GM18507 (cell line): ENCODE measurements around the gene ARHGEF12.
"Not testable (repeated sequence)": the region's sequence is repeated elsewhere in the genome, so short reads cannot be mapped to it uniquely, and the experiment has no call there.

Source experiments
- DNase-seq: peaks from one replicate; pipeline ENCODE4 v3.0.0; 2011; ENCODE audit warnings: low read depth; ENCODE audit not compliant: insufficient read length; ENCODE audit errors: extremely low spot score
- FAIRE-seq: peaks from 2 replicates; lab custom pipeline; 2011; peaks lifted over from hg19 to GRCh38; lab: Jason Lieb, UNC

ARHGEF12 gene

DNA sequence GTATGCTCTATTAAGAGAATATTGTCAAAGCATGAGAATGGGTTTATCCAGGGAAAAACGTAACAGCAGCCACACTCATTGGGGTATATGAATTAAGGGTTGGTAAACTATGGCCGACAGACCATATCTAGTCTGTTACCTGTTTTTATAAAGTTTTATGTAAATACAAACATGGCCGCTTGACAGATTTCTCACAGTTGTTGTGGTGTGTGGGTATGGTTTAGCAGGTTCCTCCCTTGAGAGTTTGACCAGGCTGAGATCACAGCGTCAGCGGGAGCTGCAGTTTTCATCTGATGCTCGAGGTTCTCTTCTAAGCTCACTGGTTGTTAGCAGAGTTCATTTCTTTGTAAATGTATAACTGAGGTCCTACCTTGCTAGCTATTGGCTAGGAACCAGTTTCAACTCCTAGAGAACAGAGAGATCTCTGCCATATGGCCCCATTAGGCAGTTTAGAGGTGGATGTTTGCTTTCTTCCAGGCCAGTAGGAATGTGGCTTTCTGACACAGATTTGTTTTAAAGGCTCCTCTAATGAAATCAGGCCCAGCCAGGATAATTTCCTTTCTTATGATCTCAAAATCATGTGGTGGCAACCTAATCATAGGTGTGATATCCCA is 129.8 kb downstream of the ARHGEF12 start:
- no peak for DNase-seq
- no peak for FAIRE-seq

DNA sequence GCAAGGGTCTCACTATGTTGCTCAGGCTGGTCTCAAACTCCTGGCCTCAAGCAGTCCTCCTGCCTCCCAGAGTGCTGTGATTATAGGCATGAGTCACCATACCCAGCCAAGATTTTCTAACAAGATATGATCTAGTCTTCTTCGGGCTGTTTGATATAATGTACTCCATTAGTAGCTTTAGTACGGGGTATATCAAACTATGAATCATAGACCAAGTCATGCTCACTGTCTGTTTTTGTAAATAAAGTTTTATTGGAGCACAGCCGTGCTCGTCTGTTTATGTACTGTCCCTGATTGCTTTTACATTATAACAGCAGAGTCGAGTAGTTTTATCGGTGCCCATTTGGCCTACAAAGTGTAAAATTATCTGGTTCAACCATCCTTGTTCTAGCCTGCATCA is 131.4 kb downstream of the ARHGEF12 start:
- FAIRE-seq (no peak), DNase-seq (no peak)

DNA sequence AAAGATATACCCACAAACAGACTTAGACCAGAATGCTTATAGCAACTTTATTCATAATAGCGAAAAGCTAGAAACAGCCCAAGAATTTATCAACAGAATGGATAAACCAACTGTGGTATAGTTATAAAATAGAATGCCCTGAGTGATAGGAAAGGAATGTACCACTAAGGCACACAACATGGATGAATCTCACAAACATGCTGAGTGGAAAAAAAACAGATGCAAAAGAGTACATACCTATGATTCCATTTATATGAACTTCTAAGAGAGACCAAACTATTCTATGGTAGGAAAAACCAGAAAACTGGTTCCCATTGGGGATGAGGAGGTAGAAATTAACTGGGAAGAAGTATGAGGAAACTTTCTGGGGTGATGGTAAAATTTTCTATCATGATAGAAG is 134.9 kb downstream of the ARHGEF12 start:
- DNase-seq (no peak), FAIRE-seq (no peak)

DNA sequence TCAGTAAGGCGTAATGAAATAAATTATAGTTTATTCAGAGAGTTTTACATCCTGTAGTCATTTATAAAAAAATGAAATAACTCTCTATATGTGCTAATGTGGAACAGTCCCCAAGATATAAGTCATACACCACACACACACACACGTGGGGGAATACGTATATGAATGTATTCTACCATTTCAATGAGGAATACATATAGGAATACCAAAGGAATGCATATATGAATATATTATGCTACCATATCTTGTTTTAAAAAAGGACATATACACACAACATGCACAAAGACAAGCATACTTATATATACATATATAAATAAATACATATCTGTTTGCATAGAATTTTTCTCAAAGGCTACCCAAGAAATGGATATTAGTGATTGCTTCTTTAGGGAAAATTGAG is 135.8 kb downstream of the ARHGEF12 start:
- no peak for FAIRE-seq
- no peak for DNase-seq

DNA sequence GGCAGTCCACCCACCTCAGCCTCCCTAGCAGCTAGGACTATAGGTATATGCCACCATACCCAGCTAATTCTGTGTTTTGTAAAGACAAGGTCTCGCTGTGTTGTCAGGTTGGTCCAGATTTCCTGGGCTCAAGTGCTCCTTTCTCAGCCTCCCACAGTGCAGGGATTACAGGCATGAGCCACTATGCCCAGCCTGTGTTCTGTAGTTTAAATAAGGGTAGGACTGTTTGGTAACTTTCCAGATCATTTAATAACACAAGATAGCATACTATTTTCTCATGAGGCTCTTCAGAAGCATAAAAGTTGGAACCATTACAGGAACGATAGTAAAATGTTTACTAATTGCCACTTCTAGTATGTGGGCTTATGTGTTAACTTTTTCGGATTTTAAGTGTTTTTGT is 137.3 kb downstream of the ARHGEF12 start:
- DNase-seq (no peak), FAIRE-seq (no peak)

DNA sequence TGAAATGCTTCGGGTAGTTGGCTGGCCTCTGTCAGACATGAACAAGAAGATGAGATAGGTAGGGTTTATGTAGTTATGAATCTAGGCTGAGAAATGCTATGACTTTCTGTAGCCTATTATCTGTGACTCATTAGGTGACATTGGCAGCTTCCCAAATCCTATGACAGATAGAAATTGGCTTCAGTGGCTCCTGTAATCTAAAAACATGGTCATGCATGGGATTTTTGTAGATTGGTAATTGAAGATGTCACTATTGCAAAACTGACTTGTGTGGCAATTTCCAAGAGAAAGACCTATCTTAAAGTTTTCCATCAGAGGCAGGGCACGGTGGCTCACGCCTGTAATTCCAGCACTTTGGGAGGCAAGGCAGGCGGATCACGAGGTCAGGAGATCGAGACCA is 145.9 kb downstream of the ARHGEF12 start:
- DNase-seq (no peak), FAIRE-seq (no peak)

DNA sequence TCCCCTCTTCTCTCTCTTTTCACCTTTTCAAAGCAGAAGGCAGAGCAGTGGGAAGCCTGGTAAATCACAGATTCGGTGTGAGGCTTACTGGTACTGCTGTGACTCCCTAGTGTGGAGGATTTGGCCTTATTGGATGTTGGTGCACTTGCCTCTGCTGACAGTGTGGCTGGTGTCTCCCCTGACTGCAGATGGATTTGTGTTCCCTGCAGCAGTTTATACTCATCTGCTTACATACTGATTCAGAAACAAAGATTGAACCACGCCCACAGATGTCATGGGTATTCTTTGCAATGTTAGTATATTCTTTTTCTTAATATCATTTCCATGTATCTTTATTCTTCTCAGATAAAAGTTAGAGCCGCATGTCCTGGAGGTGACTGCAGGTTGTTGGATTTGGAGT is 148.5 kb downstream of the ARHGEF12 start:
- no peak for DNase-seq
- no peak for FAIRE-seq

DNA sequence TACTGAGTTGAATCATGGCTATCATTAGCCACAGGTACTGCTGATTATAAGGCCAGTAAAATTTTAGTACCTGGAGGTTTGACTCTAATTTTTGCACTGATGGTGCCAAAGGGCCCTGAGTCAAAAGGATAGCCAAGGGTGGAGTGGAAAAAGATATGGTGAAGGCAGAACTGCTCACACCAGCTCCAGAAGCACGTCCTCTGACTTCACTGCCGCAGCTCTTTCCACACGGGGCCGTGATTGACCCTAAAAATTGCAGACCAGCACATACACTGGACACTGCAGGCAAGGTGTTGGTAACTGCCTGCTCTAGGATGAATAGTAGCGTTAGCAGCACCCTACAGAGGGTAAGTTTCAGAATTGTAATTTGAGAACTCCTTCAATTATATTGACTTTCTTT is 149.9 kb downstream of the ARHGEF12 start:
- DNase-seq (no peak), FAIRE-seq (no peak)

DNA sequence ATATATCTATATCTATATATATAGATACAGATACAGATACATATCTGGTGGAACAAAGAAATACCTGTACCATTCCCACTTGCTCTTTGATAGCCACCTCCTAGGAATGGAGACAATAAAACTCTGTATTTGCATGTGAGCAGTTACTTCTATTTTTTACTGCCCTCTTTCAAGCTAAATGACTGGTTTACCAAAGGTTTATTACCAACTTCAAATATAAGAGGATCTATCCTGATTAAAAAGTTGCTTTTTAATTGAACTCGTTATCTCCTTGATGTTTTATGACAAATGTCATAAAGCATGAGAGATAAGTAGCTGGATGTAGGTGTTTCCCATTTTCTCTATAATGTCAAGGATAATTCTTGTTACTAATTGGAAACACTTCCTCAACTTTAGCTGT is 153.6 kb downstream of the ARHGEF12 start:
- no peak for FAIRE-seq

DNA sequence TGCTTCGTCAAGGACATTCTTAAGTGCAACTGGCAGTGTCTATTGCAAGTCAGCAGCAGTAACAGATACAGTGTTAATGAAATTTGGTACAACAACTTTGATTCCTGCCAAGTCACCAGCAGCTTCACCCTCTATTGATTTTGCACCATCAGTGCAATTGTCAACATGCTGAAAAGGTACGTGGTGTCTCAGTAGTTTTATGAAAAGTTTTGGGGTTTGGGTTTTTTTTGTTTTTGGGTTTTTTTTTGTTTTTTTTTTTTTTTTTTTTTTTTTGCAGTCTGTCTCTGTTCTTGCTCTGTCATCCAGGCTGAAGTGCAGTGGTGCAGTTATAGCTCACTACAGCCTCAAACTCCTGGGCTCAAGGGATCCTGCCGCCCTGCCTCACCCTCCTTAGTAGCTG is 156.3 kb downstream of the ARHGEF12 start:
- FAIRE-seq (no peak), DNase-seq (no peak)

More for the DNA sequence above, 153.6 kb downstream of the ARHGEF12 start:
- DNase-seq, result no peak

DNA sequence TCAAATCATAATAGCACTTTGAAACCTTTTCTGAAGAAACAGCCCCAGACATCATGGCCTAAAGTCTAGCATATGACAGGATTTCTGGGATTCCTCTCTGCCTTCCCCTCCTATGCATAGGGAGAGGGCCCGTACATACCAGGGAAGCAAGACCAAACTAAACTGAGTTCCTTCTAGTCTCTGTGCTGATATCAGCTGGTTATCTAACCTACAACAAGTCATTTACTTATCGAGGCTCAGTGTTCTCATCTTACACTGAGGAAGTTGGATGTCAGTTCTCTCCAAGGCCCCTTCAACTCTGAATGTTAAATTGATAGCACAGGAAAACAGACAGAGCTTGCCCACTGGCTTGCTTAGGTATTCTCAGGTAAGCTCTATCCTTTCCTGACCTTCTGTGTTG is 158.4 kb downstream of the ARHGEF12 start:
- FAIRE-seq (no peak), DNase-seq (no peak)

DNA sequence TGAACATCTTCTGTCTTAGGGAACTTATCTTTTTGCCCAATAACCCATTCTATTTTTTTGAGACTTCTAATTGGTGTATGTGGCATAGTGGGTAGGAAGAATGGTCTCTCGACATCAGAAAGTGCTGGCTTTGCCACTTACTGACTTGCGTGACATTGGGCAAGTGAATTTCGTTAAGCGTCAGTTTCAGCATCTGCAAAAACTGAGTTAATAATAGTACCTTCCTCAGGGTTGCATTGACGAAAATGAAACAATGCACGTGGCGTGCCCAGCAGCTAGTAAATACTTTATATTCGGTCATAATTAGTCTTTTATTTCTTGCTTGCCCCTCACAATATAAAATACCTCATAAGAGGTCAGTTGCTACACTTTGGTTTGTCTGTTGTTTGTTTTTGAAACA is 162.9 kb downstream of the ARHGEF12 start:
- no peak for DNase-seq
- no peak for FAIRE-seq

DNA sequence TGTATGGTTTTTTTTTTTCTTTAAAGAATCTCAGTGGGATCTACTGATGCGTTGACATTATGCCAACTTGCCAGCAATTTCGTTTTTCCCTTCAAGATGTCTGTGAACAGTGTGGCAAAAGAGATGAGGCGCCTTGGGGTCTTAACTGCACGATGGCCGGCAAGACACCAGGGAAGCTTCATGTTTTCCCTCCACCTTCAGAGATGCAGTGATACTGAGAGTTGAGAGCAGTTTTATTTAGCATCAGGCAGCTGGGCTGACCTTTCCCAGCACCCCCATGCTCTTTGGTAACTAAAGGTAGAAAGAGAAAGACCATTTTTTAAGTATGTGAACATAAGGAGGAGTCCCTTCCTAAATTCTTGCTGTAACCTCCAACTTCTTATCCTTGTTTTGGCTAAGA is 163.6 kb downstream of the ARHGEF12 start:
- FAIRE-seq, result no peak
- no peak for DNase-seq

DNA sequence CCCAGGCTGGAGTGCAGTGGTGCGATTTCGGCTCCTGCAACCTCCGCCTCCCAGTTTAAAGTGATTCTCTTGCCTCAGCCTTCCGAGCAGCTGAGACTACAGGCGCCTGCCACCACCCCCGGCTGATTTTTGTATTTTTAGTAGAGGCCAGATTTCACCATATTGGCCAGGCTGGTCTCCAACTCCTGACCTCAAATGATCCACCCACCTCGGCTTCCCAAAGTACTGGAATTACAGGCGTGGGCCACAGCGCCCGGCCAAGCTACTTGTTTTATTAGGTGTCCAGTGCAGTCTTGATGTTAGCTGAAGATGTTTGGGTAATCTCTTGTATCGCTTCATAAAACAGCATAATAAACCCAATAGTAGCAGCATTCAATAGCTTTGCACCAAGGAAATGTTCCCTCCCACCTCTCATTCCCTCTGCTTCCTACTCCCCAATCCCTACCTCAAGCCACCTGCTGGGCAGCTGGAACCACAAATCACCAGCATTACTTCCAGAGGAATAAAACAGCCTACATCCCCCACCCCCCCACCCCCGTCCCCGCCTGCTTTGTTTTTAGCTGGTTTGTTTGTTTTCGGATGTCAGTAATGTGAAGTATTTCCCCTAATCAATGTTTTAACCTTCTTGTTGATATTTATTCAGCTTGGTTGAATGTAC is 164.3 kb downstream of the ARHGEF12 start:
- DNase-seq, result no peak

DNA sequence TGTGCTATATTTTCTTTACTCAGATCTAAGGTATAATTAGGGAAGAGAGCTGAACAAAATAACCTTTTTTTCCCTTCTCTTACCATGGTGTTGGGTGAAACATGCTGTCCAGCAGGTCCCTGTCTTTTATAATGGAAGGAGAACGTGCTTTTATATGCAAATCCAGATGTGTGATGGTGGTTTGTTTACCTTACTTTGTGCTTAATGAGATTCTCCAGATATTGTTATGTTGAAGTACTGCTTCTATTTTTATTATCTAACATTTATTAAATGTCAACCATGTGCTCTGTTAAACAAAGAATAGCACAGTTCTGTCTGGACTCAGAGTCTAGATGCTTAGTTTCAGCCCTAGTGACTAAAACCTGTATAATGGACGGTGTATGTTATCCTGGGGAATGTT is 165.2 kb downstream of the ARHGEF12 start:
- DNase-seq (no peak), FAIRE-seq (no peak)

More for the DNA sequence above, 164.3 kb downstream of the ARHGEF12 start:
- no peak for FAIRE-seq

DNA sequence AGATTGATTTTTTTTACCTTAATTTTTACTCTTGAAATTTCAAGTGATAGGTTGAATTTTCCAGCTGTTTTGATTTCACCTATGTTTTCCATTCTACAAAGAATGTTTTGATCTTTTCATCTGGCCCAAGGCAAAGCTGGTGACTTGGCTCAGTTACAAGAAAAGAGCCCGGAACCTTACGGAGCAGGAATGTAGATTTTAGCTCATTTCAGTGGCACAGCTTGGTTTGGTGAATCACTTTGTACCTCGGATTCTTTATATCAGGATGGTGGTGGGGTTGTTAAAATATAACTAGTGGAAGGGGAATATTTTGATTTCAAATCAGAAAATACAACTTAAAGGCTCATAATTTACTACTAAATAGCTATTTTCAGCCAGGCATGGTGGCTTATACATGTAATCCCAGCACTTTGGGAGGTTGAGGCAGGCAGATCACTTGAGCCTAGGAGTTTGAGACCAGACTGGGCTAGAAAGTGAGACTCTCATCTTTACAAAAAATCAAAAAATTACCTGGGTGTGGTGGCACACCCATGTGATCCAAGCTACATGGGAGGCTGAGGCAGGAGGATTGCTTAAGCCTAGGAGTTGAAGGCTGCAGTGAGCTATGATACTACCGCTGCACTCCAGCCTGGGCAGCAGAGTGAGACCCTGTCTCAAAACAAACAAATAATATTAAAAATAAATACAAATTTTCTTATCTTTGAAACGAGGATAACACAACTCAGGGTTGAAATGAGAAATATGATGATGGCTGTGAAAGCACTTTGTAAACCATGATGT is 166.0 kb downstream of the ARHGEF12 start:
- FAIRE-seq (no peak), DNase-seq (no peak)

DNA sequence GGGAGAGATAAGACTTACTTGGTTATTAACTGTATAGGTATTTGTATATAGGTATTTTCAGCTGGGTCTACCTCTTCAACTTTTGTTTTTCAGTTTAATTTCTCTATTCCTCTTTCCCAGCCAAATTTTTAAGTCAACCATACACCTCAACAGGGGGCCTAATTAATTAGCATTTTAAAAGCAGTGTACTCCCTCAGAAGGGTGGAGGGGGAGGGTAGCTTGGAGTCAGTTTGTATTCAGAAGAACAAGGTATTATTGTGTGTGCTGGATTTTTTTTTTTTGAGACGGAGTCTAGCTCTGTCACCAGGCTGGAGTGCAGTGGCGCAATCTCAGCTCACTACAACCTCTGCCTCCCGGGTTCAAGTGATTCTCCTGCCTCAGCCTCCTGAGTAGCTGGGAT is 167.3 kb downstream of the ARHGEF12 start:
- not testable (repeated sequence) for DNase-seq, FAIRE-seq

DNA sequence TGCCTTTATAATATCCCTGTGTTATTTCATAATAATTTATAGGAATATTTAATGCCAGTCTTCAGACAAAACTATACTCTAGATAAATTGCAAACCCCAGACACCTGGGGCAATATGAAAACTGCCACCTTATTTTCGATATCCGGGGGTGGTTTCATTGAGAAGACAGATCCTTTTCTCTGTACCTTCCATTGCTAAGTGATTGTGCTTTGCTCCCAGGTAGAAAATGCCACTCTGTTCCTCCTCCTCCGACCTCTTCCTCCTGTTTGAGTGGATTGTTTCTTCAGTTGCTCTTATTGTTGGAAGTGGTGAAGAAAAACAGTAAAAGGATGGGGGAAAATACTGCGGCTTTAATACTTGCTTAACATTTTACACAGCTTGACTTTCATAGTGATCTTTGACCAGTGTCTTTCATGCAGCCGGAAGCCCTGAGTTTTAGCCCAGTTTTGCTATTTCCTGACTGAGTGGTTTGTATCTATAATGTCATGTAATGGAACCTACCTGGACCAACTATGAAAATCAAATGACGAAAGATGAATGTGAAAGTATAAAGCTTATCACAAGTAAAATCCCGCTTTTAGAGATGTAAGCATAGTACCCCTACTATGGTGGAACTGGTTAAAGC is 169.7 kb downstream of the ARHGEF12 start:
- FAIRE-seq, result no peak
- DNase-seq, result no peak

DNA sequence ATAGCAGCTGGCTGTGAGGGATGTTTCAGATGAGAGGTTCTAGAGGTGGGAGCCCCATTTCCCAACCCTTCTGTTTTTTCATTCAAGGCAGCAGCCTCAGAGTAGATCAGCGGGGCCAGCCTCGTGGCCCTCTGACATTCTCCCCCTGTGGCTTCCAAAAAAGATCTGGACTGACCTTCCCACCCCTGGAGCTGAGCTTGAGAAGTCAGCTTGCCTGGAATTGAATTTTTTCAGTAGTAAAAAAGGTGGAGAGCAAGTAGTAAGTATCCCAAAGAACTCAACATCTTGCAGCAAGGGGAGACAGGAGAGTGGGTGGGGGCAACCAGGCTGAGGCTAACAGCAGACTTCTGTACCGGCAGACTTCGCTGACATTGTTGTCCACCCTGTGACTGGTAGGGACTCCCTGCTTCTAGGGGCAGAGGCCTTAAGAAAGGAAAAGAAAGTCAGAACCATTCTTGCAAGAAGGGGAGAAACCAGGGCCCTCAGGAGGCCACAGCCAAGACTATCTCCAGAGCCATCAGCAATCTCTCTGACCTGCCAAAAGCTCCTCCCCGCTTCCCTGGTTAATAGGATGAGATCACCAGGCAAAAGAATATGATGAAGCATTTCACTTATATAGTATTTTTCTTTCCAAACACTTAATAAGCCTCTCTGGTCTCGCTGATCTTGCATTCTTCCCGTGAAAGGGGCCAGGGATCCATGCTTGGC is 173.3 kb downstream of the ARHGEF12 start:
- FAIRE-seq, result no peak
- no peak for DNase-seq
